Subcutaneous abdominal adipose tissue (tissue), 5 donors: ENCODE results near the gene PLCL2.
"Not testable (repeated sequence)": the region's sequence is repeated elsewhere in the genome, so short reads cannot be mapped to it uniquely, and the experiment has no call there.

Experiments
- H3K27ac ChIP-seq: one replicate; pipeline ENCODE4 v1.7.0; 2013; ENCODE audit warnings: low read depth, mild to moderate bottlenecking, inconsistent platforms, low read length, moderate library complexity
- H3K27me3 ChIP-seq, 5 donors: one replicate each; pipeline ENCODE4 v1.7.0; 2013; ENCODE audit warnings: low read length in 5 of 5, inconsistent platforms in 1 of 5; ENCODE audit not compliant: control insufficient read depth in 5 of 5, insufficient read depth in 4 of 5
- H3K36me3 ChIP-seq, 5 donors: one replicate each; pipeline ENCODE4 v1.7.0; 2013; ENCODE audit warnings: low read length in 5 of 5; ENCODE audit not compliant: control insufficient read depth in 5 of 5, insufficient read depth in 5 of 5
- H3K4me1 ChIP-seq, 5 donors: one replicate each; pipeline ENCODE4 v1.7.0; 2013; ENCODE audit warnings: low read length in 5 of 5, mild to moderate bottlenecking in 3 of 5, moderate library complexity in 1 of 5; ENCODE audit not compliant: control insufficient read depth in 5 of 5, insufficient read depth in 5 of 5
- H3K4me3 ChIP-seq, 5 donors: one replicate each; pipeline ENCODE4 v1.7.0; 2013; ENCODE audit warnings: low read length in 5 of 5, low read depth in 1 of 5
- H3K9ac ChIP-seq, 5 donors: one replicate each; pipeline ENCODE4 v1.7.0; 2013; ENCODE audit warnings: low read length in 5 of 5, mild to moderate bottlenecking in 4 of 5, moderate library complexity in 3 of 5
- H3K9me3 ChIP-seq, 5 donors: one replicate each; pipeline ENCODE4 v1.7.0; 2013; ENCODE audit warnings: low read length in 5 of 5; ENCODE audit not compliant: control insufficient read depth in 5 of 5
- donor health status: healthy.
- donor health status: healthy.
- donor health status: healthy.
- donor health status: healthy.
- donor health status: healthy.

PLCL2 gene

GRCh38 chr3:17116007-17116600, 231.3 kb downstream of the PLCL2 start:
- Histone ChIP-seq H3K9ac (no peak overlapping the region), H3K36me3 (no peaks in the 10 kb centered on the region), H3K27me3 (no peaks in the 10 kb centered on the region), H3K27ac (no peak overlapping the region), H3K4me1 (no peaks in the 10 kb centered on the region), H3K9me3 (peaks cover 0 to 7% (median 4%) of the 10 kb centered on the region in 5 donors), H3K4me3 (no peak overlapping the region)

GRCh38 chr3:17118771-17119170, 234.0 kb downstream of the PLCL2 start:
- Histone ChIP-seq H3K4me1 (no peaks in the 10 kb centered on the region), H3K27me3 (no peaks in the 10 kb centered on the region), H3K27ac (no peak overlapping the region), H3K9me3 (peaks cover 0 to 12% (median 7%) of the 10 kb centered on the region in 5 donors), H3K36me3 (no peaks in the 10 kb centered on the region), H3K4me3 (no peak overlapping the region), H3K9ac (no peak overlapping the region)

- Histone ChIP-seq H3K4me3 (no peak overlapping the region), H3K9me3 (peaks cover 0 to 12% (median 7%) of the 10 kb centered on the region in 5 donors), H3K9ac (no peak overlapping the region), H3K4me1 (no peaks in the 10 kb centered on the region), H3K36me3 (no peaks in the 10 kb centered on the region), H3K27me3 (no peaks in the 10 kb centered on the region), H3K27ac (no peak overlapping the region)
Observed at GRCh38 chr3:17119201-17120072, 234.7 kb downstream of the PLCL2 start.

GRCh38 chr3:17120115-17120514, 235.4 kb downstream of the PLCL2 start:
- Histone ChIP-seq H3K4me3 (no peak overlapping the region), H3K9me3 (peaks cover 0 to 10% (median 6%) of the 10 kb centered on the region in 5 donors), H3K27me3 (no peaks in the 10 kb centered on the region), H3K36me3 (no peaks in the 10 kb centered on the region), H3K27ac (no peak overlapping the region), H3K4me1 (no peaks in the 10 kb centered on the region), H3K9ac (no peak overlapping the region)

- no peaks in the 10 kb centered on the region for H3K36me3 ChIP-seq
- H3K27ac ChIP-seq = no peak overlapping the region
- no peaks in the 10 kb centered on the region for H3K27me3 ChIP-seq
- H3K4me3 ChIP-seq = no peak overlapping the region
- H3K9me3 ChIP-seq = peaks cover 0 to 7% (median 6%) of the 10 kb centered on the region in 5 donors
- no peak overlapping the region for H3K9ac ChIP-seq
- no peaks in the 10 kb centered on the region for H3K4me1 ChIP-seq
Observed at GRCh38 chr3:17121336-17121735, 236.6 kb downstream of the PLCL2 start.

GRCh38 chr3:17122758-17123157, 238.0 kb downstream of the PLCL2 start:
- Histone ChIP-seq H3K9ac (no peak overlapping the region), H3K27ac (no peak overlapping the region), H3K4me1 (no peaks in the 10 kb centered on the region), H3K9me3 (peaks cover 0 to 7% (median 6%) of the 10 kb centered on the region in 5 donors), H3K4me3 (no peak overlapping the region), H3K27me3 (no peaks in the 10 kb centered on the region), H3K36me3 (no peaks in the 10 kb centered on the region)

GRCh38 chr3:17125738-17126442, 241.1 kb downstream of the PLCL2 start:
- no peak overlapping the region for H3K27ac ChIP-seq
- H3K36me3 ChIP-seq = no peaks in the 10 kb centered on the region
- no peaks in the 10 kb centered on the region for H3K4me1 ChIP-seq
- no peaks in the 10 kb centered on the region for H3K27me3 ChIP-seq
- no peak overlapping the region for H3K4me3 ChIP-seq
- no peak overlapping the region for H3K9ac ChIP-seq
- peaks cover 0 to 12% (median 6%) of the 10 kb centered on the region in 5 donors for H3K9me3 ChIP-seq

- H3K27ac ChIP-seq, H3K4me3 ChIP-seq, H3K4me1 ChIP-seq, H3K9ac ChIP-seq, H3K36me3 ChIP-seq, H3K27me3 ChIP-seq, H3K9me3 ChIP-seq: not testable (repeated sequence)
Observed at GRCh38 chr3:17128671-17129070, 243.9 kb downstream of the PLCL2 start.

- Histone ChIP-seq H3K36me3 (no peaks in the 10 kb centered on the region), H3K9me3 (peaks cover 0 to 6% (median 0%) of the 10 kb centered on the region in 5 donors), H3K9ac (no peak overlapping the region), H3K4me3 (no peak overlapping the region), H3K27me3 (no peaks in the 10 kb centered on the region), H3K27ac (no peak overlapping the region), H3K4me1 (peaks cover 0 to 7% (median 3%) of the 10 kb centered on the region in 5 donors)
Observed at GRCh38 chr3:17129556-17129955, 244.8 kb downstream of the PLCL2 start.

- H3K9me3 ChIP-seq = peaks cover 0 to 13% (median 3%) of the 10 kb centered on the region in 5 donors
- no peak overlapping the region for H3K9ac ChIP-seq
- H3K27ac ChIP-seq = no peak overlapping the region
- peaks cover 0 to 7% (median 3%) of the 10 kb centered on the region in 5 donors for H3K4me1 ChIP-seq
- no peaks in the 10 kb centered on the region for H3K27me3 ChIP-seq
- H3K36me3 ChIP-seq = no peaks in the 10 kb centered on the region
- no peak overlapping the region for H3K4me3 ChIP-seq
Observed at GRCh38 chr3:17130956-17131355, 246.2 kb downstream of the PLCL2 start.
